HepG2 (cell line): ENCODE data around the gene ATP2A3. TPM values are rescaled to one million over a fixed set of nuclear protein-coding genes. Genes with fewer than 3 reads are reported as not detected.

Source experiments
- AHDC1 ChIP-seq: sonication (generic); formaldehyde crosslinking; IDR thresholded peaks from 2 replicates; pipeline ENCODE4 v1.5.1; 2020; ENCODE audit warnings: mild to moderate bottlenecking, missing genetic modification reagents, borderline replicate concordance
- ASH2L ChIP-seq: fragments of 300-600, 200-600 bp; sonication (generic); IDR thresholded peaks from 2 replicates; pipeline ENCODE4 v1.7.0; 2017; ENCODE audit warnings: low read depth, mild to moderate bottlenecking, moderate library complexity, mixed read lengths, low read length; ENCODE audit not compliant: insufficient read length
- CC2D1A ChIP-seq: sonication (generic); formaldehyde crosslinking; IDR thresholded peaks from 2 replicates; pipeline ENCODE4 v1.8.1; 2023; ENCODE audit warnings: mild to moderate bottlenecking, missing genetic modification reagents
- FLYWCH1 ChIP-seq: sonication (generic); formaldehyde crosslinking; IDR thresholded peaks from 2 replicates; pipeline ENCODE4 v1.8.1; 2023; ENCODE audit warnings: mild to moderate bottlenecking, missing genetic modification reagents
- FOXA1 ChIP-seq, 2 experiments: fragments of 450-650 bp in 1 of 2; sonication (generic) in 1 of 2; formaldehyde crosslinking in 1 of 2; IDR thresholded peaks; 2 replicates each; pipeline versions ENCODE4 v1.4.0 to v1.6.1; 2016 to 2020; ENCODE audit warnings: missing genetic modification reagents in 1 of 2
- FOXA3 ChIP-seq: IDR thresholded peaks from 2 replicates; pipeline ENCODE4 v1.6.1; 2016; ENCODE audit warnings: missing genetic modification reagents, missing compliant biosample characterization
- GATAD2A ChIP-seq: IDR thresholded peaks from 2 replicates; pipeline ENCODE4 v1.6.1; 2016
- HDAC2 ChIP-seq: sonication (generic); formaldehyde crosslinking; IDR thresholded peaks from 2 replicates; pipeline ENCODE4 v1.4.0; 2020; ENCODE audit warnings: missing genetic modification reagents
- PHF21A ChIP-seq: sonication (generic); formaldehyde crosslinking; IDR thresholded peaks from 2 replicates; pipeline ENCODE4 v1.5.0; 2020; ENCODE audit warnings: mild to moderate bottlenecking, missing genetic modification reagents
- PHF5A ChIP-seq: IDR thresholded peaks from one replicate; pipeline ENCODE4 v1.6.1; 2018; ENCODE audit warnings: low read depth, missing genetic modification reagents; ENCODE audit not compliant: unreplicated experiment
- PTBP1 ChIP-seq: fragments of 200-400 bp; formaldehyde crosslinking; IDR thresholded peaks from 2 replicates; pipeline ENCODE4 v1.6.1; 2018; ENCODE audit warnings: low read length, low read depth; ENCODE audit not compliant: poor library complexity, severe bottlenecking
- SIN3A ChIP-seq: IDR thresholded peaks from 2 replicates; pipeline ENCODE4 v1.6.1; 2011; ENCODE audit warnings: low read depth, mild to moderate bottlenecking, control low read depth, low read length, borderline replicate concordance
- SP5 ChIP-seq: IDR thresholded peaks from 2 replicates; pipeline ENCODE4 v1.6.1; 2016; ENCODE audit warnings: low read depth, borderline replicate concordance
- TFAP4 ChIP-seq: sonication (generic); IDR thresholded peaks from 2 replicates; pipeline ENCODE4 v1.6.1; 2016; ENCODE audit warnings: low read depth, borderline replicate concordance
- ZNF607 ChIP-seq: sonication (generic); formaldehyde crosslinking; IDR thresholded peaks from 2 replicates; pipeline ENCODE4 v1.5.1; 2020; ENCODE audit warnings: missing genetic modification reagents, mild to moderate bottlenecking, borderline replicate concordance
- ZNF687 ChIP-seq: sonication (generic); formaldehyde crosslinking; IDR thresholded peaks from 2 replicates; pipeline ENCODE4 v1.5.1; 2020; ENCODE audit warnings: mild to moderate bottlenecking, missing genetic modification reagents, moderate library complexity
- polyA plus RNA-seq, 8 experiments: library from polyadenylated mRNA; depleted of rRNA in 3 of 8; stranded (reverse) in 7 of 8; unstranded in 1 of 8; fragments of >200 nt; fragmentation: Illumina TruSeq in 4 of 8; extraction: Trizol in 4 of 8; gene quantifications; 2 replicates each; pipeline versions ENCODE4 v1.2.1 to v1.2.3, GENCODE V29; 2011 to 2016; ENCODE audit warnings: low read depth in 4 of 8, missing spikeins in 1 of 8, mixed read lengths in 1 of 8; ENCODE audit not compliant: insufficient read depth in 1 of 8
- total RNA-seq, 5 experiments: library from RNA; depleted of rRNA; stranded (reverse); fragments of >200 nt; fragmentation: Illumina TruSeq; extraction: Trizol; gene quantifications; 2 replicates each; pipeline ENCODE4 v1.2.3, GENCODE V29; 2016; ENCODE audit warnings: low read depth in 1 of 5

ATP2A3 gene
- total and polyA plus RNA-seq, 2 of the 13 experiments (the other 11 are each of a cell fraction or from before 2014, with no cell fraction given): 0.07 TPM; not detected in 1

GRCh38 chr17:3959295-3959899 lies 4.8 kb downstream of the ATP2A3 start (continued):
- TF ChIP-seq ASH2L (no peak), FLYWCH1 (CRISPR knock-in tag) (no peak), SP5 (CRISPR knock-in tag) (peak; percentile 81), PHF21A (CRISPR knock-in tag) (peak; percentile 73; the same call in 1 of the 2 replicates), CC2D1A (CRISPR knock-in tag) (no peak), TFAP4 (peak; percentile 39; the same call in 1 of the 2 replicates), HDAC2 (peak; percentile 34; the same call in 1 of the 2 replicates), SIN3A (no peak), FOXA1 (IDR thresholded peaks at IDR 0.05) (no peak), FOXA1 (CRISPR knock-in tag; IDR thresholded peaks at IDR 0.05) (peak; percentile 85), PTBP1 (peak; percentile 13), ZNF687 (CRISPR knock-in tag) (peak; percentile 63), ZNF607 (CRISPR knock-in tag) (0 out of 2 replicates have a peak, but pooled peaks have one; percentile 36), PHF5A (CRISPR knock-in tag) (no peak), AHDC1 (peak; percentile 30; the same call in 1 of the 2 replicates), GATAD2A (CRISPR knock-in tag) (peak; percentile 62), FOXA3 (CRISPR knock-in tag) (peak; percentile 84)
